ENCODE data around the gene CREBBP.

GRCh38 chr16:3752984-3753383, 127.5 kb downstream of the CREBBP start:
- TF ChIP-seq, protein P1, sequence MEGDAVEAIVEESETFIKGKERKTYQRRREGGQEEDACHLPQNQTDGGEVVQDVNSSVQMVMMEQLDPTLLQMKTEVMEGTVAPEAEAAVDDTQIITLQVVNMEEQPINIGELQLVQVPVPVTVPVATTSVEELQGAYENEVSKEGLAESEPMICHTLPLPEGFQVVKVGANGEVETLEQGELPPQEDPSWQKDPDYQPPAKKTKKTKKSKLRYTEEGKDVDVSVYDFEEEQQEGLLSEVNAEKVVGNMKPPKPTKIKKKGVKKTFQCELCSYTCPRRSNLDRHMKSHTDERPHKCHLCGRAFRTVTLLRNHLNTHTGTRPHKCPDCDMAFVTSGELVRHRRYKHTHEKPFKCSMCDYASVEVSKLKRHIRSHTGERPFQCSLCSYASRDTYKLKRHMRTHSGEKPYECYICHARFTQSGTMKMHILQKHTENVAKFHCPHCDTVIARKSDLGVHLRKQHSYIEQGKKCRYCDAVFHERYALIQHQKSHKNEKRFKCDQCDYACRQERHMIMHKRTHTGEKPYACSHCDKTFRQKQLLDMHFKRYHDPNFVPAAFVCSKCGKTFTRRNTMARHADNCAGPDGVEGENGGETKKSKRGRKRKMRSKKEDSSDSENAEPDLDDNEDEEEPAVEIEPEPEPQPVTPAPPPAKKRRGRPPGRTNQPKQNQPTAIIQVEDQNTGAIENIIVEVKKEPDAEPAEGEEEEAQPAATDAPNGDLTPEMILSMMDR (conservative IDR thresholded peaks at IDR 0.05; ENCODE audit: low read length): no peak
- no peak for TF ChIP-seq EZH2phosphoT487 (IDR thresholded peaks at IDR 0.05; ENCODE audit: borderline replicate concordance, low read depth, low read length)

All from OCI-LY7 (cell line).